K562 (cell line): ENCODE measurements around the gene SLC4A2. TPM values are rescaled to one million over a fixed set of nuclear protein-coding genes. Genes with fewer than 3 reads are reported as not detected.

ENCODE experiments used
- ATF7 ChIP-seq: fragments of 450-650 bp; IDR thresholded peaks from 2 replicates; pipeline ENCODE4 v1.7.1; 2014; ENCODE audit warnings: mild to moderate bottlenecking, moderate library complexity
- BMI1 ChIP-seq: fragments of 150-350 bp; IDR thresholded peaks from 2 replicates; pipeline ENCODE4 v1.6.1; 2014; ENCODE audit warnings: low read length
- CBX8 ChIP-seq: fragments of 200-600 bp; sonication (generic); IDR thresholded peaks from 2 replicates; pipeline ENCODE4 v1.6.1; 2012; ENCODE audit warnings: borderline replicate concordance, mixed run types, low read depth, mild to moderate bottlenecking, moderate library complexity, mixed read lengths, low read length, control low read depth, inconsistent platforms; ENCODE audit not compliant: poor library complexity, severe bottlenecking; ENCODE audit errors: extremely low read depth
- CCAR2 ChIP-seq: fragments of 200-400 bp; formaldehyde crosslinking; IDR thresholded peaks from 2 replicates; pipeline ENCODE4 v1.6.1; 2017; ENCODE audit warnings: mild to moderate bottlenecking, low read depth, low read length
- MITF ChIP-seq: IDR thresholded peaks from 2 replicates; pipeline ENCODE4 v1.6.1; 2014; ENCODE audit warnings: antibody characterized with exemption
- NR4A1 ChIP-seq, 2 experiments: fragments of 250-450 bp in 1 of 2; fragments of 450-650 bp in 1 of 2; sonication (Bioruptor Pico) in 1 of 2; IDR thresholded peaks; 2 replicates each; pipeline versions ENCODE4 v1.4.0 to v1.6.1; 2016 to 2020; ENCODE audit warnings: mild to moderate bottlenecking in 2 of 2, missing compliant biosample characterization in 1 of 2, missing genetic modification characterization in 1 of 2, moderate library complexity in 1 of 2
- PPARD ChIP-seq: fragments of 250-450 bp; sonication (Bioruptor Pico); IDR thresholded peaks from 2 replicates; pipeline ENCODE4 v1.8.0; 2022; ENCODE audit warnings: inconsistent platforms, mild to moderate bottlenecking, moderate library complexity
- PTRF ChIP-seq: fragments of 450-650 bp; IDR thresholded peaks from 2 replicates; pipeline ENCODE4 v1.6.1; 2016; ENCODE audit warnings: mild to moderate bottlenecking, missing genetic modification characterization, missing compliant biosample characterization
- RBM39 ChIP-seq: fragments of 200-400 bp; formaldehyde crosslinking; optimal IDR thresholded peaks from 2 replicates; pipeline ENCODE3; 2018; ENCODE audit warnings: low read depth, low read length
- SMAD1 ChIP-seq: fragments of 150-350 bp; IDR thresholded peaks from 2 replicates; pipeline ENCODE4 v1.6.1; 2014; ENCODE audit warnings: low read length, low read depth; ENCODE audit not compliant: partially characterized antibody
- TSHZ1 ChIP-seq: fragments of 250-450 bp; sonication (Bioruptor Pico); IDR thresholded peaks from 2 replicates; pipeline ENCODE4 v1.4.0; 2020; ENCODE audit warnings: mild to moderate bottlenecking, moderate library complexity
- ZNF217 ChIP-seq: sonication (generic); formaldehyde crosslinking; IDR thresholded peaks from 2 replicates; pipeline ENCODE4 v1.8.0; 2022; ENCODE audit warnings: mild to moderate bottlenecking, missing genetic modification reagents
- ZNF407 ChIP-seq: fragments of 450-650 bp; IDR thresholded peaks from 2 replicates; pipeline ENCODE4 v1.6.1; 2016; ENCODE audit warnings: low read depth
- polyA plus RNA-seq, 8 experiments: library from polyadenylated mRNA; depleted of rRNA in 4 of 8; stranded (reverse) in 5 of 8; unstranded in 3 of 8; fragments of >200 nt; fragmentation: Nextera tagmentation in 2 of 8; fragmentation: Illumina TruSeq in 1 of 8; extraction: Ambion mirVana in 2 of 8; extraction: Trizol in 1 of 8; gene quantifications; 2 replicates each; pipeline versions ENCODE4 v1.2.1 to v1.2.3, GENCODE V29; 2011 to 2014; ENCODE audit warnings: inconsistent platforms in 1 of 8, missing spikeins in 1 of 8
- total RNA-seq, 7 experiments: library from RNA; depleted of rRNA in 6 of 7; stranded (reverse); fragments of >200 nt in 6 of 7; fragmentation: Illumina TruSeq in 2 of 7; extraction: Trizol in 2 of 7; gene quantifications; 2 replicates each; pipeline versions ENCODE4 v1.2.1 to v1.2.3, GENCODE V29; 2011 to 2021; ENCODE audit warnings: low replicate concordance in 1 of 7

Gene SLC4A2
- total and polyA plus RNA-seq, 9 of the 15 experiments (the other 6 are each of a cell fraction or from before 2014, with no cell fraction given) = 11.4 to 375 (median 130) TPM

- TF ChIP-seq NR4A1 (CRISPR knock-in tag; IDR thresholded peaks at IDR 0.05) = no peak; the same call in 1 of the 2 replicates
- 0 out of 2 replicates have a peak, but pooled peaks have one; percentile 38 for TF ChIP-seq NR4A1 (tag; IDR thresholded peaks at IDR 0.05)
- no peak for TF ChIP-seq ZNF407
- peak; percentile 81 for TF ChIP-seq MITF
- TF ChIP-seq PPARD (CRISPR knock-in tag) = no peak
- no peak for TF ChIP-seq PTRF (tag)
- TF ChIP-seq ATF7 = peak; percentile 96
- no peak for TF ChIP-seq RBM39
- TF ChIP-seq CCAR2 = no peak
- no peak for TF ChIP-seq CBX8
- TF ChIP-seq SMAD1 = peak; percentile 99
- no peak for TF ChIP-seq ZNF217 (CRISPR knock-in tag)
- TF ChIP-seq TSHZ1 (CRISPR knock-in tag) = no peak
- no peak for TF ChIP-seq BMI1
Observed at GRCh38 chr7:151038951-151039849, 20.2 kb upstream of the SLC4A2 start (continued).
